Esophagus muscularis mucosa (tissue), 3 donors: Measurements from ENCODE around the gene TAS1R2.

ENCODE experiments used
- POLR2A ChIP-seq: fragments of 450-650 bp; IDR thresholded peaks from one replicate; pipeline ENCODE4 v1.6.1; 2017; ENCODE audit warnings: antibody characterized with exemption, moderate library complexity, mild to moderate bottlenecking, low read depth
- POLR2AphosphoS5 ChIP-seq, 2 donors: sonication (generic); formaldehyde crosslinking; IDR thresholded peaks; one replicate each; pipeline ENCODE4 v1.6.1; 2017; ENCODE audit warnings: antibody characterized with exemption in 2 of 2
- TF ChIP-seq, protein P1 (sequence below), 3 experiments: fragments of 200-600 bp in 2 of 3; fragments of 450-650 bp in 1 of 3; sonication (generic) in 2 of 3; IDR thresholded peaks; one replicate each; pipeline ENCODE4 v1.5.1; 2017 to 2019; ENCODE audit warnings: antibody characterized with exemption in 3 of 3, mild to moderate bottlenecking in 2 of 3, moderate library complexity in 1 of 3

DNA sequence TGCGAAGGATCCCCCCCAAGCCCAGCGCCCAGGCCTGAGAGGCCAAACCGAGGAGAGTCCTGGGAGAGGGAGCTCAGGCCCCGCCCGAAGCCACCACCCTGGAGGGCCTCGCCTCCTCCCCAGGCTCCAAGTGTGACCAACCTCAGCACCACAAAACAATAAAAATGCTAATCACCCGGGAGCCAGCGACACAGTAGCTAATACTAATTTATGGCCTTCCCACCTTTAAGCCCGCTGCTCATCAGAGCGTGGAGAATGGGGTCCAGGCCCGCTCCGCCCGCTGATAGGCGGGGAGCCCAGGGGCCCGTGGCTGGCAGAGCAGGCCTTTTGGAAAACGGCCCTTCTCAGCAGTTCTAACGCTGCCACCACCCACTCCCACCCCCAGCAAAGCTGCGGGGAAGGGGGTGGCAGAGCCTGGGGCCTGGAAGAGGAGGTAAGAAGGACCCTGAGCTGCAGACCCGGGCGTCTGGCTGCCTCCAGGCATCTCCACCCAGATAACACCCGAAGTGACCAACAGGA is 20.4 kb upstream of the TAS1R2 start:
- TF ChIP-seq, protein P1, sequence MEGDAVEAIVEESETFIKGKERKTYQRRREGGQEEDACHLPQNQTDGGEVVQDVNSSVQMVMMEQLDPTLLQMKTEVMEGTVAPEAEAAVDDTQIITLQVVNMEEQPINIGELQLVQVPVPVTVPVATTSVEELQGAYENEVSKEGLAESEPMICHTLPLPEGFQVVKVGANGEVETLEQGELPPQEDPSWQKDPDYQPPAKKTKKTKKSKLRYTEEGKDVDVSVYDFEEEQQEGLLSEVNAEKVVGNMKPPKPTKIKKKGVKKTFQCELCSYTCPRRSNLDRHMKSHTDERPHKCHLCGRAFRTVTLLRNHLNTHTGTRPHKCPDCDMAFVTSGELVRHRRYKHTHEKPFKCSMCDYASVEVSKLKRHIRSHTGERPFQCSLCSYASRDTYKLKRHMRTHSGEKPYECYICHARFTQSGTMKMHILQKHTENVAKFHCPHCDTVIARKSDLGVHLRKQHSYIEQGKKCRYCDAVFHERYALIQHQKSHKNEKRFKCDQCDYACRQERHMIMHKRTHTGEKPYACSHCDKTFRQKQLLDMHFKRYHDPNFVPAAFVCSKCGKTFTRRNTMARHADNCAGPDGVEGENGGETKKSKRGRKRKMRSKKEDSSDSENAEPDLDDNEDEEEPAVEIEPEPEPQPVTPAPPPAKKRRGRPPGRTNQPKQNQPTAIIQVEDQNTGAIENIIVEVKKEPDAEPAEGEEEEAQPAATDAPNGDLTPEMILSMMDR (IDR thresholded peaks at IDR 0.05) = no peak
- no peak for TF ChIP-seq POLR2A
- TF ChIP-seq POLR2AphosphoS5 (IDR thresholded peaks at IDR 0.05) = no peak
